ENCODE results near the gene WDR1.

- no peak for TF ChIP-seq EZH2 (IDR thresholded peaks at IDR 0.05; ENCODE audit: insufficient read depth, poor library complexity, severe bottlenecking)
- TF ChIP-seq EZH2phosphoT487 (IDR thresholded peaks at IDR 0.05; ENCODE audit: insufficient read depth, low read depth), result no peak
Measured at GRCh38 chr4:10114147-10114546, 2.5 kb downstream of the WDR1 start.

All from GM23248 (cell line).